NCI-H2107 treated with DMSO at 0.1 percent for 48 hours (cell line): ENCODE results near the gene CACNA1A.
A peak's percentile ranks its signal among the peaks of the same experiment; 100 is the strongest.
"Not testable (repeated sequence)": the region's sequence is repeated elsewhere in the genome, so short reads cannot be mapped to it uniquely, and the experiment has no call there.

ENCODE experiments used
- DNase-seq: peaks from one replicate; lab custom pipeline; 2025; ENCODE audit not compliant: unreplicated experiment; lab: John Stamatoyannopoulos, UW

The CACNA1A gene

DNA sequence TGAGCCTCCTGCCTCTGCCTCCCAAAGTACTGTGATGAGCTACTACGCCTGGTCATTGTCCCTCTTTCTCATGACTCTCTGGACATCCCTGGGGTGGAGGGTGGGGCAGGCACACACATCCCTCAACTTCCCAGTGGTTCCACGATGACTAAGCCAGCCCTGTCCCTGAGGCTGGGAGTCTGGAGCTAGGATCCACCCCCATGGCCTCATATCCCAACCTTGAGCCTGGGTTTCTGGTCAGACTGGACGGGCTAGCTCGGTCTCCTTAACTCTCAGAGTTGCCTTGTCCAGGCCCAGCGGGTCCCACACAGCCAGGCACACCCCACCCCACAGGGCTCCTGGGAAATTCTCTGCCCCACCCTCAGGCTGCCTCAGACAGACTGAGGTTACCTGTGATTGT is 336.5 kb downstream of the CACNA1A start:
- no peak for DNase-seq

- DNase-seq, result not testable (repeated sequence)
Observed at GRCh38 chr19:13166151-13166550, 340.1 kb downstream of the CACNA1A start.

DNA sequence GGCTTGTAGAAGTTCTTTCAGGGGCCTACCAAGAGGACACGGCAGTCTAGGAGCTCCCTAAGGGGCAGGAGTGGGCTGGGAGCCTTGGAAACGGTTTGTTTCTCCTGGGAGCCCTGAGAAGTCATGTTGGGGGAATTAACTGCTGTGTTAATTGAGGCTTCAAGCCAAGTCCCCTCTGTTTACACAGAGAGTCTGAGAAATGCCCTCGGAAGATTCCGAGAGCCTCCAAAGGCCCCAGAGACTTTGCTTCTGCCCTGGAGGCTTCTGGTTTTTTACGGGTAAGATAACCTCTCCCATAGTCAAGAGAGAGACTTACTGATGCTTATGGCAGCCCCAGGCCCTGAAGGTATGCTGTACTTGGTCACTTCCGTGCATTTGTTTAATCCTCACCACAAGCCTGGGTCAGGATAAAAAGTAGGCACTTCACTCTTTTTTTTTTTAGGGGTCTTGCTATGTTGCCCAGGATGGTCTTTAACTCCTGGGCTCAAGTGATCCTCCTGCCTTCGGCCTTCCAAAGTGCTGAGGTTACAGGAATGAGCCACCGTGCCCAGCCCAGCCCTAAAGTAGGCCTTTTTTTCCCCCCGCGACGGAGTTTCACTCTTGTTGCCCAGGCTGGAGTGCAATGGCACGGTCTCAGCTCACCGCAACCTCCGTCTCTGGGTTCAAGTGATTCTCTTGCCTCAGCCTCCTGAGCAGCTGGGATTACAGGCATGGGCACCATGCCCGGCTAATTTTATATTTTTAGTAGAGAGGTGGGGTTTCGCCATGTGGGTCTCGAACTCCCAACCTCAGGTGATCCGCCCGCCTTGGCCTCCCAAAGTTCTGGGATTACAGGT is 340.9 kb downstream of the CACNA1A start:
- no peak for DNase-seq

GRCh38 chr19:13164343-13165161 is 341.7 kb downstream of the CACNA1A start:
- peak; percentile 15 for DNase-seq

GRCh38 chr19:13163609-13164342 is 342.5 kb downstream of the CACNA1A start:
- DNase-seq, result no peak

- DNase-seq, result peak; percentile 15
Observed at GRCh38 chr19:13162724-13163608, 343.3 kb downstream of the CACNA1A start.

DNA sequence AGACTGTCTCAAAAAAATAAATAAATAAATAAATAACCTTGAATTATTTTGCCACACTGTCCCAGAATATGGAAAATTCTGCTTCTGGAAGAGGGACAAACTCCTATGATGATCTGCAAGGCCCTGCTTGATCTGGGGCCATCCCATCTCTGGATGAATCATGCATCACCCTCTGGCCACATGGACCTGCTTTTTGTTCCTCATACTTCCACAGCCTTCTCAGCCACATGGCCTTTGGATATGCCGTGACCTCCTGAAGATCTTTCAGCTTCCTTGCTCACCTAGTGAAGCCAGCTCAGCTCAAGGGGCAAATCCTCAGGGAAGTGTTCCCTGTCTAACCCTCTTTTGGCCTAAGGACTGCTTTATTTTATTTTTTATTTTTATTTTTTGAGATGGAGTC is 345.7 kb downstream of the CACNA1A start:
- DNase-seq, result no peak

- no peak for DNase-seq
Observed at GRCh38 chr19:13159713-13160112, 346.6 kb downstream of the CACNA1A start.
